Neural progenitor cell (in vitro differentiated cells): ENCODE data around the gene TEKTIP1. TPM values are rescaled to one million over a fixed set of nuclear protein-coding genes. Genes with fewer than 3 reads are reported as not detected.

Source experiments
- DNase-seq: peaks from one replicate; pipeline ENCODE4 v3.0.0-alpha.2; 2016; ENCODE audit warnings: low spot score
- H2AFZ ChIP-seq: fragments of 200-600 bp; sonication (generic); replicated peaks from 2 replicates; pipeline ENCODE4 v1.6.1; 2016; ENCODE audit warnings: antibody characterized with exemption
- H3F3A ChIP-seq: fragments of 200-600 bp; sonication (generic); 2 replicates; pipeline ENCODE4 v1.6.1; 2016; ENCODE audit warnings: antibody characterized with exemption, low read depth
- H3K27ac ChIP-seq: fragments of 200-600 bp; sonication (generic); 2 replicates; pipeline ENCODE4 v1.5.1; 2016; ENCODE audit warnings: mild to moderate bottlenecking
- H3K27me3 ChIP-seq: fragments of 200-600 bp; sonication (generic); 2 replicates; pipeline ENCODE4 v1.6.1; 2016; ENCODE audit warnings: mild to moderate bottlenecking, moderate library complexity
- H3K36me3 ChIP-seq: fragments of 200-600 bp; sonication (generic); 2 replicates; pipeline ENCODE4 v1.5.1; 2016
- H3K4me1 ChIP-seq: fragments of 200-600 bp; sonication (generic); 2 replicates; pipeline ENCODE4 v1.6.1; 2016; ENCODE audit warnings: mixed run types
- H3K4me2 ChIP-seq: fragments of 200-600 bp; sonication (generic); 2 replicates; pipeline ENCODE4 v1.6.1; 2016
- H3K4me3 ChIP-seq: fragments of 200-600 bp; sonication (generic); 2 replicates; pipeline ENCODE4 v1.5.1; 2016
- H3K79me2 ChIP-seq: fragments of 200-600 bp; sonication (generic); 2 replicates; pipeline ENCODE4 v1.6.1; 2016; ENCODE audit warnings: low read depth
- H3K9ac ChIP-seq: fragments of 200-600 bp; sonication (generic); 2 replicates; pipeline ENCODE4 v1.6.1; 2016
- H3K9me3 ChIP-seq: fragments of 200-600 bp; sonication (generic); 2 replicates; pipeline ENCODE4 v1.5.1; 2016; ENCODE audit warnings: low read depth
- H4K20me1 ChIP-seq: fragments of 200-600 bp; sonication (generic); 2 replicates; pipeline ENCODE4 v1.6.1; 2016; ENCODE audit warnings: low read depth
- H3K27ac Mint-ChIP-seq: 3 replicates; pipeline ENCODE4 v1.8.0; 2021; ENCODE audit warnings: mixed read lengths
- H3K27me3 Mint-ChIP-seq: 2 replicates; pipeline ENCODE4 v1.8.0; 2022; ENCODE audit warnings: low read depth, mild to moderate bottlenecking, inconsistent platforms, moderate library complexity, mixed read lengths; ENCODE audit not compliant: insufficient read depth
- H3K36me3 Mint-ChIP-seq: 3 replicates; pipeline ENCODE4 v1.8.0; 2021; ENCODE audit warnings: mixed read lengths
- H3K4me1 Mint-ChIP-seq: 3 replicates; pipeline ENCODE4 v1.8.0; 2021; ENCODE audit warnings: mixed read lengths
- H3K4me3 Mint-ChIP-seq: 3 replicates; pipeline ENCODE4 v1.8.0; 2021; ENCODE audit warnings: mild to moderate bottlenecking, moderate library complexity, mixed read lengths
- H3K9me3 Mint-ChIP-seq: 3 replicates; pipeline ENCODE4 v1.8.0; 2020; ENCODE audit warnings: mixed read lengths
- EZH2 ChIP-seq: fragments of 200-600 bp; sonication (generic); IDR thresholded peaks from 2 replicates; pipeline ENCODE4 v1.6.1; 2017; ENCODE audit warnings: antibody characterized with exemption, mild to moderate bottlenecking, moderate library complexity
- EZH2phosphoT487 ChIP-seq: fragments of 200-600 bp; sonication (generic); IDR thresholded peaks from 2 replicates; pipeline ENCODE4 v1.6.1; 2017; ENCODE audit warnings: antibody characterized with exemption
- total RNA-seq: library from RNA; depleted of rRNA; stranded (reverse); fragments of >200 nt; gene quantifications from 2 replicates; pipeline ENCODE4 v1.2.3, GENCODE V29; 2015; ENCODE audit warnings: low replicate concordance
- TF ChIP-seq, protein P1 (sequence below): fragments of 200-600 bp; sonication (generic); IDR thresholded peaks from 2 replicates; pipeline ENCODE4 v1.5.1; 2017; ENCODE audit warnings: antibody characterized with exemption, mild to moderate bottlenecking

Gene TEKTIP1
- total RNA-seq, 1 donor from 2014 or later = not detected

DNA sequence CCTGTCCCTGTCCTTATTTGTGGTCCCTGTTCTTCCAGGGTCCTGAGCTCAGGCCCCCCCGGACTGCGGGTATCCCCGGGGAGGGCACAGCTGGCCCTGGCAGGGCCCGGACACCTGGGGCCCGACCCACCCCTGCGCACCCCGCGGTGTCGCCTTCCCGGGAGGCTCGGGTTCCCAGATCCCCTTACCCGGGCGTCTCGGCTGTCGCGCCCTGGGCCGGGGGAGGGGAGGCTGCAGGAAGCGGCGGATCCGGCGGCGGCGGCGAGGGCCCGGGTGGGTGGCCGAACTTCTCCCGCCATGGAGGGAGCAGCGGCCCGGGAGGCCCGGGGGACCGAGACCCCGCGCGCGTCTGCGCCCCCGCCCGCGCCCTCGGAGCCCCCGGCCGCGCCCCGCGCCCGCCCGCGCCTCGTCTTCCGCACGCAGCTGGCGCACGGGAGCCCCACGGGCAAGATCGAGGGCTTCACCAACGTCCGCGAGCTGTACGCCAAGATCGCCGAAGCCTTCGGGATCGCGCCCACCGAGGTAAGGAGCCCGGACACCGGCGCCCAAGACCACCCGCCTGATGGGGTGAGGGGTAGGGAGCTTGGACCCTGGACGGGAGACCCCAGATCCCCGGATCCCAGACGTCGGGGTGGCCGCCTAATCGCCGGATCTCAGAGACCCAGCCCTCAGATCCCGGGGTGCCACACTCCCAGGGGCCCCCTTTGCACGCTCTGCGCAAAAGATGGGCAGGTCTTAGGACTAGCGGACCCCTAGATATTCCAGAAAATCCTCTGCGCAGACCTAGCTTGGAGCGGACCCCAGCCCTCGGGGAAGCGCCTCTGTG is 46.5 kb downstream of the TEKTIP1 start, which contains the start of gene GIPC3:
Gene GIPC3, plus strand, starts transcription at position 178 of the 826 bp plus-strand sequence. Its CDS starts 120 bp downstream, at position 298.
- Histone ChIP-seq H3K4me3 (peak within 1 kb of the TSS; percentile 3), H3K36me3 (no peaks in the 10 kb centered on the region), H3K27ac (no peak within 1 kb of the TSS), H3K27me3 (peaks cover 88% of the 10 kb centered on the region), H3K79me2 (no peaks in the 10 kb centered on the region), H4K20me1 (no peaks in the 10 kb centered on the region), H3F3A (peaks cover 4% of the 10 kb centered on the region), H2AFZ (peak within 1 kb of the TSS; percentile 70), H3K4me1 (no peaks in the 10 kb centered on the region), H3K4me2 (peak within 1 kb of the TSS; percentile 43), H3K9ac (no peak within 1 kb of the TSS), H3K9me3 (no peaks in the 10 kb centered on the region)
- H3K36me3 Mint-ChIP-seq = no peaks in the 10 kb centered on the region
- no peak within 1 kb of the TSS for H3K27ac Mint-ChIP-seq
- H3K4me1 Mint-ChIP-seq = no peaks in the 10 kb centered on the region
- no peak within 1 kb of the TSS for H3K4me3 Mint-ChIP-seq
- H3K9me3 Mint-ChIP-seq = peaks cover 4% of the 10 kb centered on the region
- peaks cover 22% of the 10 kb centered on the region for H3K27me3 Mint-ChIP-seq
- TF ChIP-seq, protein P1, sequence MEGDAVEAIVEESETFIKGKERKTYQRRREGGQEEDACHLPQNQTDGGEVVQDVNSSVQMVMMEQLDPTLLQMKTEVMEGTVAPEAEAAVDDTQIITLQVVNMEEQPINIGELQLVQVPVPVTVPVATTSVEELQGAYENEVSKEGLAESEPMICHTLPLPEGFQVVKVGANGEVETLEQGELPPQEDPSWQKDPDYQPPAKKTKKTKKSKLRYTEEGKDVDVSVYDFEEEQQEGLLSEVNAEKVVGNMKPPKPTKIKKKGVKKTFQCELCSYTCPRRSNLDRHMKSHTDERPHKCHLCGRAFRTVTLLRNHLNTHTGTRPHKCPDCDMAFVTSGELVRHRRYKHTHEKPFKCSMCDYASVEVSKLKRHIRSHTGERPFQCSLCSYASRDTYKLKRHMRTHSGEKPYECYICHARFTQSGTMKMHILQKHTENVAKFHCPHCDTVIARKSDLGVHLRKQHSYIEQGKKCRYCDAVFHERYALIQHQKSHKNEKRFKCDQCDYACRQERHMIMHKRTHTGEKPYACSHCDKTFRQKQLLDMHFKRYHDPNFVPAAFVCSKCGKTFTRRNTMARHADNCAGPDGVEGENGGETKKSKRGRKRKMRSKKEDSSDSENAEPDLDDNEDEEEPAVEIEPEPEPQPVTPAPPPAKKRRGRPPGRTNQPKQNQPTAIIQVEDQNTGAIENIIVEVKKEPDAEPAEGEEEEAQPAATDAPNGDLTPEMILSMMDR = no peak
- TF ChIP-seq EZH2phosphoT487 = peak; percentile 83
- peak; percentile 87 for TF ChIP-seq EZH2
- no peak for DNase-seq

DNA sequence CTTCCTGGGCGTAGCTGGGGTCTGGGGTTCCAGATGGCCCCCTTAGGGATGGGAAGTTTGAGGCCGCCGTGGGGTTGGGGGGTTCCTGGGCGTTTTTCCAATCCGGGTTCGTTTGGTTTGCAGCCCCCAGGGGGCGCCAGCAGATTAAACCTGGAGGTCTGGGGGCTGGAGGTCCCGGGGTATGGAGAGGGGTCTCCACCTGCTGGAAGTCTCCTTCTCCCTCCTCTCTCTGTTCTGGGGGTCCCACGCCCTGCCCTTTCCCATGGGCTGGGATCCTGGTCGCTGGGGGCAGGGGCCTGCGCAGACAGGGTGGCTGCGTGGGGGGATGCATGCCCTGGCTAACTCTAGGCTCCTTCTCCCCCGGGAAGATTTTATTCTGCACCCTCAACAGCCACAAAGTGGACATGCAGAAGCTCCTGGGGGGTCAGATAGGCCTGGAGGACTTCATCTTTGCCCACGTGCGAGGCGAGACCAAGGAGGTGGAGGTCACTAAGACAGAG is 47.2 kb downstream of the TEKTIP1 start:
- Histone ChIP-seq H3K36me3 (no peaks in the 10 kb centered on the region), H3K4me1 (no peaks in the 10 kb centered on the region), H3K27ac (no peak overlapping the region), H3K4me3 (peak overlapping the region; percentile 3), H3K4me2 (peak overlapping the region; percentile 43), H3F3A (peaks cover 4% of the 10 kb centered on the region), H2AFZ (peak overlapping the region; percentile 70), H4K20me1 (no peaks in the 10 kb centered on the region), H3K79me2 (no peaks in the 10 kb centered on the region), H3K9me3 (no peaks in the 10 kb centered on the region), H3K27me3 (peaks cover 81% of the 10 kb centered on the region), H3K9ac (no peak overlapping the region)
- Mint-ChIP-seq H3K4me1 (no peaks in the 10 kb centered on the region), H3K27me3 (peaks cover 22% of the 10 kb centered on the region), H3K4me3 (no peak overlapping the region), H3K9me3 (peaks cover 4% of the 10 kb centered on the region), H3K27ac (no peak overlapping the region), H3K36me3 (no peaks in the 10 kb centered on the region)
- TF ChIP-seq EZH2phosphoT487 = no peak
- TF ChIP-seq, protein P1 = peak; percentile 76
- peak; percentile 79 for DNase-seq

DNA sequence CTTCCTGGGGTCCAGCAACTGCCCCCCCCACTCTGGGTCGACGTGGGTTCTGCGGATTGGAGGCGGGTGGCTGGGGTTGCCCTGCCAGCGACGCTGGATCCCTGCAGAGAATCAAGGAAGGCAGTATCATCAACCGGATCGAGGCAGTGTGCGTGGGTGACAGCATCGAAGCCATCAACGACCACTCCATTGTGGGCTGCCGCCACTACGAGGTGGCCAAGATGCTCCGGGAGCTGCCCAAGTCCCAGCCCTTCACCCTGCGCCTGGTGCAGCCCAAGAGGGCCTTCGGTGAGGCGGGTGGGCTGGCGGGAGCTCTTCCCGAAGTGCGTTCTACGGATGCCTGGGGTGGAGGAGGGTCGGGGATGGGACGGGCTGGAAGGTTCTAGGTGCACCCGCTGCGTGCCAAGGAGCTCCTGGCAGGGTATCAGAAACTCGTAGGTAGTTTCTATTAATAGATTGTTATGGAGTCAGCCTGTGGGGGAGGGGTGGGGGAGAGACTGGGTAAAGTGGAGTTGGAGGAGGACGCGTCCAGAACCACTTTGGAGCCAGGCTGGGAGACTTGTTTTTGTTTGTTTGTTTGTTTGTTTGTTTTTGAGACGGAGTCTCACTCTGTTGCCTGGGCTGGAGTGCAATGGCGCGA is 47.9 kb downstream of the TEKTIP1 start:
- Histone ChIP-seq H3K4me2 (no peak overlapping the region), H3K4me3 (no peak overlapping the region), H3K9me3 (no peaks in the 10 kb centered on the region), H3K4me1 (no peaks in the 10 kb centered on the region), H3F3A (peaks cover 11% of the 10 kb centered on the region), H3K79me2 (no peaks in the 10 kb centered on the region), H3K27ac (no peak overlapping the region), H2AFZ (no peak overlapping the region), H3K36me3 (no peaks in the 10 kb centered on the region), H3K27me3 (peaks cover 79% of the 10 kb centered on the region), H3K9ac (no peak overlapping the region), H4K20me1 (no peaks in the 10 kb centered on the region)
- Mint-ChIP-seq H3K27ac (no peak overlapping the region), H3K4me1 (no peaks in the 10 kb centered on the region), H3K36me3 (no peaks in the 10 kb centered on the region), H3K4me3 (no peak overlapping the region), H3K9me3 (peaks cover 9% of the 10 kb centered on the region), H3K27me3 (peaks cover 24% of the 10 kb centered on the region)
- TF ChIP-seq, protein P1 = no peak
- TF ChIP-seq EZH2phosphoT487 (no peak), EZH2 (no peak)
- DNase-seq = no peak
